GM18951 (cell line): Measurements from ENCODE around the gene INSIG1.

ENCODE experiments used
- POLR2A ChIP-seq: IDR thresholded peaks from 4 replicates; pipeline ENCODE4 v1.6.1; 2011; ENCODE audit warnings: mild to moderate bottlenecking; ENCODE audit not compliant: insufficient read length, insufficient read depth; ENCODE audit errors: extremely low read depth
- in situ Hi-C: fragments of 300-500 bp; cut with MboI; formaldehyde crosslinking; loops from one replicate; pipeline ENCODE4 v1.12.0; 2022; ENCODE audit warnings: low sequenced_read_pairs, mixed read lengths, inconsistent platforms; ENCODE audit not compliant: unreplicated experiment

The INSIG1 gene

GRCh38 chr7:155342313-155342712 is 44.6 kb downstream of the INSIG1 start:
- in situ Hi-C loops: loop anchor here (25.0 kb wide), 1 partner anchor 405 kb away; no protein-coding TSS in a partner anchor
- TF ChIP-seq POLR2A: no peak

- in situ Hi-C loops: loop anchor here (25.0 kb wide), 1 partner anchor 406 kb away; no protein-coding TSS in a partner anchor
- no peak for TF ChIP-seq POLR2A
Measured at GRCh38 chr7:155343150-155343549, 45.5 kb downstream of the INSIG1 start.

- in situ Hi-C loops: loop anchor here (25.0 kb wide), 1 partner anchor 406 kb away; no protein-coding TSS in a partner anchor
- no peak for TF ChIP-seq POLR2A
Measured at GRCh38 chr7:155343661-155344121, 46.0 kb downstream of the INSIG1 start.

- in situ Hi-C loops: loop anchor here (25.0 kb wide), 1 partner anchor 407 kb away; no protein-coding TSS in a partner anchor
- no peak for TF ChIP-seq POLR2A
Measured at GRCh38 chr7:155344270-155344617, 46.6 kb downstream of the INSIG1 start.

- TF ChIP-seq POLR2A: no peak
Measured at GRCh38 chr7:155344618-155345433, 47.1 kb downstream of the INSIG1 start.

GRCh38 chr7:155345490-155345889 is 47.8 kb downstream of the INSIG1 start:
- in situ Hi-C loops: loop anchor here (25.0 kb wide), 1 partner anchor 408 kb away; no protein-coding TSS in a partner anchor
- no peak for TF ChIP-seq POLR2A

More at GRCh38 chr7:155344618-155345433, 47.1 kb downstream of the INSIG1 start:
- in situ Hi-C loops: loop anchor here (25.0 kb wide), 1 partner anchor 408 kb away; no protein-coding TSS in a partner anchor

GRCh38 chr7:155346285-155346684 is 48.6 kb downstream of the INSIG1 start:
- in situ Hi-C loops: loop anchor here (25.0 kb wide), 1 partner anchor 409 kb away; no protein-coding TSS in a partner anchor
- TF ChIP-seq POLR2A: no peak

GRCh38 chr7:155348806-155349205 is 51.1 kb downstream of the INSIG1 start:
- in situ Hi-C loops: loop anchor here (25.0 kb wide), 1 partner anchor 412 kb away; no protein-coding TSS in a partner anchor

GRCh38 chr7:155349601-155350331 is 52.1 kb downstream of the INSIG1 start:
- in situ Hi-C loops: loop anchor here (25.0 kb wide), 1 partner anchor 412 kb away; no protein-coding TSS in a partner anchor
- no peak for TF ChIP-seq POLR2A

More at GRCh38 chr7:155348806-155349205, 51.1 kb downstream of the INSIG1 start:
- no peak for TF ChIP-seq POLR2A

GRCh38 chr7:155351120-155351870 is 53.6 kb downstream of the INSIG1 start:
- TF ChIP-seq POLR2A: no peak
- in situ Hi-C loops: no loop called here

GRCh38 chr7:155352076-155352752 is 54.5 kb downstream of the INSIG1 start:
- TF ChIP-seq POLR2A: no peak
- in situ Hi-C loops: no loop called here

GRCh38 chr7:155352753-155353115 is 55.1 kb downstream of the INSIG1 start:
- in situ Hi-C loops: no loop called here
- TF ChIP-seq POLR2A: no peak
